ENCODE results near the gene SVBP.

The SVBP gene

GRCh38 chr1:42830631-42831030 is 13.4 kb upstream of the SVBP start:
- no peak for TF ChIP-seq CTCF (conservative IDR thresholded peaks at IDR 0.05)
- H3K27ac ChIP-seq: no peak overlapping the region

- no peak for TF ChIP-seq CTCF (conservative IDR thresholded peaks at IDR 0.05)
- H3K27ac ChIP-seq: no peak overlapping the region
These were observed 8.0 kb upstream of the SVBP start for GRCh38 chr1:42825036-42825851.

GRCh38 chr1:42824481-42825035 is 7.4 kb upstream of the SVBP start:
- H3K27ac ChIP-seq: no peak overlapping the region
- TF ChIP-seq CTCF (conservative IDR thresholded peaks at IDR 0.05): no peak

- no peak for TF ChIP-seq CTCF (conservative IDR thresholded peaks at IDR 0.05)
- H3K27ac ChIP-seq: no peak overlapping the region
These were observed 5.7 kb upstream of the SVBP start for GRCh38 chr1:42822800-42823392.

GRCh38 chr1:42821690-42822089 is 4.5 kb upstream of the SVBP start:
- H3K27ac ChIP-seq: no peak overlapping the region
- TF ChIP-seq CTCF (conservative IDR thresholded peaks at IDR 0.05): no peak

GRCh38 chr1:42820813-42821212 is 3.6 kb upstream of the SVBP start:
- TF ChIP-seq CTCF (conservative IDR thresholded peaks at IDR 0.05): no peak
- H3K27ac ChIP-seq: no peak overlapping the region

- H3K27ac ChIP-seq: no peak overlapping the region
- TF ChIP-seq CTCF (conservative IDR thresholded peaks at IDR 0.05): no peak
These were observed 779 bp upstream of the SVBP start for GRCh38 chr1:42817976-42818375.

Measured in VCaP (cell line).